Mucosa of stomach (tissue), 1 donor: Measurements from ENCODE around the gene SH3GL2.

Source experiments
- H3K27me3 ChIP-seq: one replicate; pipeline ENCODE4 v1.7.0; 2013; ENCODE audit warnings: mild to moderate bottlenecking, low read length; ENCODE audit not compliant: control insufficient read depth, insufficient read depth
- H3K36me3 ChIP-seq: one replicate; pipeline ENCODE4 v1.7.0; 2013; ENCODE audit warnings: low read length; ENCODE audit not compliant: control insufficient read depth, insufficient read depth
- H3K4me1 ChIP-seq: one replicate; pipeline ENCODE4 v1.7.0; 2013; ENCODE audit warnings: mild to moderate bottlenecking, low read length; ENCODE audit not compliant: control insufficient read depth, insufficient read depth
- H3K4me3 ChIP-seq: one replicate; pipeline ENCODE4 v1.7.0; 2013; ENCODE audit warnings: low read length
- H3K9ac ChIP-seq: one replicate; pipeline ENCODE4 v1.7.0; 2013; ENCODE audit warnings: mild to moderate bottlenecking, low read length, moderate library complexity
- H3K9me3 ChIP-seq: one replicate; pipeline ENCODE4 v1.7.0; 2013; ENCODE audit warnings: mild to moderate bottlenecking, low read length, moderate library complexity; ENCODE audit not compliant: control insufficient read depth
- donor health status: Pancreatic carcinoma.

The SH3GL2 gene

DNA sequence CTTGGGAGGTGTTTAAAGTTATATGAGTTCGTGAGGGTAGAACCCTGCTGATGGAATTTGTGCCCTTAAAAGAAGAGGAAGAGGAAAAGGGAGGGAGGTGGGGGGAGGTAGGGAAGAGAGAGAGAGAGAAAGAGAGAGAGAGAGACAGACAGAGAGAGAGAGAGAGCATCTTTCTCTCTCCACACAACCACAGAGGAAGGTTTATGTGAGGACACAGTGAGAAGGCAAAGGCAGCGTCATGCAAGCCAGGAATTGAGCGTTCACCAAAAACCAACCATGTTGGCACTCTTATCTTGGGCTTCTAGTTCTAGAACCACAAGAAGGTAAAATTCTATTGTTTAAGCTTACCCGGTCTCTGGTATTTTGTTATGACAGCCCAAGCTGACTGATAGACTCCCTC, 152.4 kb downstream of the SH3GL2 start:
- H3K9ac ChIP-seq = no peak overlapping the region
- no peaks in the 10 kb centered on the region for H3K4me1 ChIP-seq
- H3K9me3 ChIP-seq = no peaks in the 10 kb centered on the region
- H3K4me3 ChIP-seq = no peak overlapping the region
- no peaks in the 10 kb centered on the region for H3K27me3 ChIP-seq
- H3K36me3 ChIP-seq = no peaks in the 10 kb centered on the region

GRCh38 chr9:17734674-17735073, 155.8 kb downstream of the SH3GL2 start:
- H3K4me1 ChIP-seq = no peaks in the 10 kb centered on the region
- no peak overlapping the region for H3K9ac ChIP-seq
- no peaks in the 10 kb centered on the region for H3K27me3 ChIP-seq
- no peak overlapping the region for H3K4me3 ChIP-seq
- H3K9me3 ChIP-seq = no peaks in the 10 kb centered on the region
- no peaks in the 10 kb centered on the region for H3K36me3 ChIP-seq

- Histone ChIP-seq H3K4me1 (no peaks in the 10 kb centered on the region), H3K27me3 (no peaks in the 10 kb centered on the region)
Measured at GRCh38 chr9:17735859-17736258, 157.0 kb downstream of the SH3GL2 start.

DNA sequence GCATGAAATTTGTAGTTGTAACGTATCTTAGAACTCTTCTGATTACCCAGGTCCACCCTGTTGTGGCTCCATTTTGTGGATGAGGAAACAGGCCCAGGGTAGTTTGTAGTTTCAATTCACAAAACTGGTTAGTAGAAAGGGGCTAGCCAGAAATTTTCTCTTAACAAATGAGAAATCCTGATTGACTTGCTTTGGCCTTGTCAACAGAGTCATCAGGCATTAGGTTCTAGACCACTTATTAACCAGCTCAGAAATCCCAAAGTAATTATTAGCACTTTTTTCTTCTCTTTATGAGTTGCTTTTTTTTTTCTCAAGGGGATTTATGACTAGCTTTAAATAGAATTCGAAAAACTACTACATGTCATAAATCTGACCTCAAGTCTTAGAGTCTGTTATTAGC, 160.2 kb downstream of the SH3GL2 start:
- H3K27me3 ChIP-seq = no peaks in the 10 kb centered on the region
- no peaks in the 10 kb centered on the region for H3K36me3 ChIP-seq
- no peak overlapping the region for H3K9ac ChIP-seq
- no peak overlapping the region for H3K4me3 ChIP-seq
- H3K9me3 ChIP-seq = no peaks in the 10 kb centered on the region
- H3K4me1 ChIP-seq = no peaks in the 10 kb centered on the region

More at GRCh38 chr9:17735859-17736258, 157.0 kb downstream of the SH3GL2 start:
- Histone ChIP-seq H3K4me3 (no peak overlapping the region), H3K36me3 (no peaks in the 10 kb centered on the region), H3K9me3 (no peaks in the 10 kb centered on the region), H3K9ac (no peak overlapping the region)

GRCh38 chr9:17739736-17740135, 160.9 kb downstream of the SH3GL2 start:
- Histone ChIP-seq H3K27me3 (no peaks in the 10 kb centered on the region), H3K4me1 (no peaks in the 10 kb centered on the region), H3K4me3 (no peak overlapping the region), H3K9ac (no peak overlapping the region), H3K9me3 (no peaks in the 10 kb centered on the region), H3K36me3 (no peaks in the 10 kb centered on the region)

GRCh38 chr9:17742067-17742466, 163.2 kb downstream of the SH3GL2 start:
- Histone ChIP-seq H3K9ac (no peak overlapping the region), H3K36me3 (no peaks in the 10 kb centered on the region), H3K9me3 (no peaks in the 10 kb centered on the region), H3K27me3 (no peaks in the 10 kb centered on the region), H3K4me3 (no peak overlapping the region), H3K4me1 (no peaks in the 10 kb centered on the region)

- no peaks in the 10 kb centered on the region for H3K36me3 ChIP-seq
- no peaks in the 10 kb centered on the region for H3K27me3 ChIP-seq
- no peak overlapping the region for H3K9ac ChIP-seq
- no peak overlapping the region for H3K4me3 ChIP-seq
- H3K4me1 ChIP-seq = no peaks in the 10 kb centered on the region
- H3K9me3 ChIP-seq = no peaks in the 10 kb centered on the region
Measured at GRCh38 chr9:17744786-17745185, 165.9 kb downstream of the SH3GL2 start.

DNA sequence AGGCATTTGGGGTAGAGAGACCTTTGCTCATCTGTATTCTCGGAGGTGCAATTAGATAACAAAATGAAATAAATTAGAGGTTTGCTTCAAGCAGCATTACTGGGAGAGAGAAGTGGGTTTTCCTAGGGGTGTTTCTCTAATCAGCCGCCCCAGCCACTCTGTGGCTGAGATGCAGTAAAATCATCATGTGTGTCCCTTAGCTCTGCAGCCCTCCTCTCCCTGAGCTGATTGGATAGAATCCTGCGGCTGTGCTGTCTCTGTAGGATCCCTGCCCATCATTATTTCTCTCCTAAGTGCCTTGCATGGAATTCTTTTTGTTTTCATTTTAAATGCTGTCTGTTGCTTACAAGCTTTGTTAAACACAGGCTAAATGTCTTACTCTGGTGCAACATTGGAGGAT, 171.4 kb downstream of the SH3GL2 start:
- no peaks in the 10 kb centered on the region for H3K27me3 ChIP-seq
- H3K36me3 ChIP-seq = no peaks in the 10 kb centered on the region
- no peaks in the 10 kb centered on the region for H3K4me1 ChIP-seq
- no peak overlapping the region for H3K9ac ChIP-seq
- no peak overlapping the region for H3K4me3 ChIP-seq
- no peaks in the 10 kb centered on the region for H3K9me3 ChIP-seq

DNA sequence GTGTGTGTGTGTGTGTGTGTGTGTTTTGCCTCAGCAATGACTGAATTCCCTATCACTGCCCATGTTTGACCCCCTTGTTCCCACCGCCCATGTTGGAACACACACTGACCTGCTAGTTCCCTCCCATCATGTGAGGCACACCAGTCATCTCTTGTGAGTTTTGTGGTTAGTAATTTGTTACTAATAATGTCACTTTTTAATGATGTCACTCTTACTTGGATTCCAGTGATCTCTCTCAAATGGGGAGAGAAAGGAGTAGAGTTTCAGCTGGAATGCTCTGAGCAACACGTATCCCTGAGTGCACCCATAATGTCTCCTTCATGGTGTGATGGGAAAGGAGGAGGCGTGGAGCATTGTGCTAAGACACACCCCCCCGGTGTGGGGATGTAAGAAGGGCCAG, 172.6 kb downstream of the SH3GL2 start:
- H3K4me3 ChIP-seq = no peak overlapping the region
- H3K9me3 ChIP-seq = no peaks in the 10 kb centered on the region
- H3K4me1 ChIP-seq = no peaks in the 10 kb centered on the region
- no peaks in the 10 kb centered on the region for H3K36me3 ChIP-seq
- no peaks in the 10 kb centered on the region for H3K27me3 ChIP-seq
- no peak overlapping the region for H3K9ac ChIP-seq

DNA sequence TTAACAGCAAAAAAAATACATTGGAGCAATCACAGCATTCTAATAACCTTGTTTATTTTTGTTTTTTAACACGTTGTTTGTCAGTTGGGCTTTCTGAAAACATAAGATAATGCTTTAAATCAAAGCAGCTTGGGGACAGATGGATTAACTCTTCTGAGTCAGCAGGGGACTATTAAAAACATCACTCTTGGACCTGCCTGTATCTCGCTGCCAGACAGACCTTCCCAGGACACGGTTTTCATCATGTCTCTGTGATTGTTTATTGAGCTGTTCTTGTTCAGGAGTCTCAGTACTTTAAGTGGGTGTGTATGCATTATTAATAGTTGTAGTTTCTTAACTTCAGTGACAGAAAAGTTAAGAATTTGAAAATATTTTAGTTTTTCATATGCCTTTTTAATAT, 173.2 kb downstream of the SH3GL2 start:
- no peaks in the 10 kb centered on the region for H3K27me3 ChIP-seq
- H3K4me3 ChIP-seq = no peak overlapping the region
- no peaks in the 10 kb centered on the region for H3K4me1 ChIP-seq
- no peaks in the 10 kb centered on the region for H3K36me3 ChIP-seq
- H3K9me3 ChIP-seq = no peaks in the 10 kb centered on the region
- no peak overlapping the region for H3K9ac ChIP-seq

DNA sequence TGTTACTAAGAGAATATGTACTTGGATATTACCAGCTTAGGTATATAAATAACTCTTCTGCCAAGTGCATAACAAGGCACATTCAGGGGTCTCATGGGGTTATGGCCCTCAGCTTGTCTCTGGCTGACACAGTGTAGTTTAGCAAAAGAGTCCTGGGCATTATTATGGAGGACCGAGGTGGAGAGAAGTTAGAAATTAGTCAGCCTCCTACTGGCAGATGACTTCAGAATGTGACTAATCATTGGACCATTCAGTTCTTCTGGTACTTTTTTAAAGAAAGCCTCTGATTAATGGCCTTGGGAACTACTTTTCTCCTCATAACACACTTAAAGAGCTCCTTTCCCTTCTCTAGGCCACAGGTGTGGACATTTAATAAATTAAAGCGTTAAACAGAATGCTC, 178.9 kb downstream of the SH3GL2 start:
- Histone ChIP-seq H3K9ac (no peak overlapping the region), H3K4me1 (no peaks in the 10 kb centered on the region), H3K27me3 (no peaks in the 10 kb centered on the region), H3K4me3 (no peak overlapping the region), H3K9me3 (no peaks in the 10 kb centered on the region), H3K36me3 (no peaks in the 10 kb centered on the region)

GRCh38 chr9:17760250-17760649, 181.4 kb downstream of the SH3GL2 start:
- Histone ChIP-seq H3K4me1 (no peaks in the 10 kb centered on the region), H3K36me3 (no peaks in the 10 kb centered on the region), H3K4me3 (no peak overlapping the region), H3K9ac (no peak overlapping the region), H3K27me3 (no peaks in the 10 kb centered on the region), H3K9me3 (no peaks in the 10 kb centered on the region)

GRCh38 chr9:17761984-17762676, 183.3 kb downstream of the SH3GL2 start:
- Histone ChIP-seq H3K36me3 (no peaks in the 10 kb centered on the region), H3K9ac (no peak overlapping the region), H3K27me3 (no peaks in the 10 kb centered on the region), H3K4me1 (no peaks in the 10 kb centered on the region), H3K4me3 (no peak overlapping the region), H3K9me3 (no peaks in the 10 kb centered on the region)
